Activated T-cell treated with anti-CD3 and anti-CD28 coated beads, Interleukin-2, amount 50 U/mL, for 4 hours (primary cell): Measurements from ENCODE around the gene SPATA31A6. TPM values are rescaled to one million over a fixed set of nuclear protein-coding genes. Genes with fewer than 3 reads are reported as not detected.
"Not testable (repeated sequence)": the region's sequence is repeated elsewhere in the genome, so short reads cannot be mapped to it uniquely, and the experiment has no call there.

ENCODE experiments used
- ATAC-seq, 2 donors: fragments of 200-7000 bp; cut with Tn5 transposase; one replicate each; pipeline ENCODE4 v1.10.0; 2021
- DNase-seq: peaks from one replicate; pipeline ENCODE4 v3.0.0-alpha.2; 2020
- H3K27me3 Mint-ChIP-seq: one replicate; pipeline ENCODE4 v1.8.0; 2021; ENCODE audit warnings: low read depth, mixed read lengths
- H3K36me3 Mint-ChIP-seq: one replicate; pipeline ENCODE4 v1.8.0; 2022; ENCODE audit warnings: mixed read lengths; ENCODE audit not compliant: insufficient read depth
- H3K4me1 Mint-ChIP-seq: one replicate; pipeline ENCODE4 v1.8.0; 2021; ENCODE audit warnings: low read depth, mixed read lengths
- H3K4me3 Mint-ChIP-seq: one replicate; pipeline ENCODE4 v1.8.0; 2021; ENCODE audit warnings: mild to moderate bottlenecking, moderate library complexity, mixed read lengths
- H3K9me3 Mint-ChIP-seq: one replicate; pipeline ENCODE4 v1.8.0; 2021; ENCODE audit warnings: mixed read lengths
- total RNA-seq, 3 donors: library from RNA; stranded (reverse); gene quantifications; one replicate each; pipeline ENCODE4 v1.2.1, GENCODE V29; 2021

Gene SPATA31A6
- not detected for total RNA-seq

DNA sequence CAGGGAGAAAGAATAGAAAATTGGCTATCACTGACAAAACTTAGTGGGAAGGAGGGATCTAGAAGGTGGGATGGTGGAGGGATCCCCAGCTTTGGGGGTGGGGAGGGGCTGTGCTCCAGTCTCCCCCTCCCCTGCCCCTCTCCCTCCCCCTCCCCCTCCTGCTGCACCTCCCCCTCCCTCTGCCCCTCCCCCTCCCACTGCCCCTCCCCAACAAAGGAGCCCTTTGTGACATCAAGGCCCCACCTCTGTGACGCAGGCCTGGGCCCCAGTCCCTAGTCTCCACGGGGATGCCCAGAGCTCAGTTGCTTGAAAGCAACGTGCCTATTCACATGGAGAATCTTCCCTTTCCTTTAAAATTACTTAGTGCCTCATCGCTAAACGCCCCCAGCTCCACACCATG, at the start of gene SPATA31A6:
SPATA31A6 (plus strand) TSS at position 301 of the 400 bp plus-strand sequence; CDS start at position 330, 29 bp downstream.
- H3K4me3 Mint-ChIP-seq, H3K27me3 Mint-ChIP-seq, DNase-seq, H3K36me3 Mint-ChIP-seq, ATAC-seq, H3K4me1 Mint-ChIP-seq, H3K9me3 Mint-ChIP-seq: not testable (repeated sequence)

DNA sequence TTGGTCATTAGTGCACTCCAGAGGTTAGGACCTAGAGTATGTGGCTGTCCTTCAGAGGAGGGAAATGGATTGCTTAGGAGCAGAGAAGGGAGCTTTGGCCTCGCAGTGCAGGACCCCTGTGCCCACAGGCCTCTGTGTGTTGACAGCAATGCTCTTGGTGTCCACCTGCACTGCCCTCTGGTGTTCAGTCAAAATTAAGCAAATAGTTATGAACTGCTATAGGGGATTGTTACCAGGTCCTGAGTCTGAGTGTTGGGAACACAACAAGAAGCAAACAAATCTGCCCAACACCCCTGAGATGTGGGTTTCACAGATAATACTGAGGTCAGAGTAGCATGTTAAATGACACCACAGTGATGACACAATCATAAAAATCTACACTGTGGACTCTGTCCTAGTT, 23.2 kb upstream of the SPATA31A6 start:
- H3K9me3 Mint-ChIP-seq, H3K27me3 Mint-ChIP-seq, H3K4me3 Mint-ChIP-seq, H3K4me1 Mint-ChIP-seq, ATAC-seq, H3K36me3 Mint-ChIP-seq, DNase-seq: not testable (repeated sequence)

DNA sequence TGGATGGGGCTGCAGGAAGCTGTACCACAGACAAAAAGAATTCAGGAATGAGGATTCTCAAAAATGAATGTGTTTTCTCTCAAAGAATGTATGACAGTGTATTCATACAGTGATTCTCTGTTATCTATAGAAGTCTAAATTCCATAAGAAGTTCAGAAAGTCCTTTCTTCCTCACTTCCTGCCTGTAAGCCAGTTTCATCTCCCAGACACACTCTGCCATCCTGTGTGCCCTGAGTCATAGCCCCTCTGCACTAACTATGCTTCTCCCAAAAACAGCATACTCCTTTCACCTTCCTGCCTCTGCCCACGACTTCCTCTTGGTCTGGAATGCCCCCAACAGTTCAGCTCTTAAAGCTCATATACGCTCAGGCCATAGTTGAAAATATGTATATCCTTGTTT, 36.4 kb downstream of the SPATA31A6 start:
- H3K9me3 Mint-ChIP-seq, H3K27me3 Mint-ChIP-seq, ATAC-seq: not testable (repeated sequence)

DNA sequence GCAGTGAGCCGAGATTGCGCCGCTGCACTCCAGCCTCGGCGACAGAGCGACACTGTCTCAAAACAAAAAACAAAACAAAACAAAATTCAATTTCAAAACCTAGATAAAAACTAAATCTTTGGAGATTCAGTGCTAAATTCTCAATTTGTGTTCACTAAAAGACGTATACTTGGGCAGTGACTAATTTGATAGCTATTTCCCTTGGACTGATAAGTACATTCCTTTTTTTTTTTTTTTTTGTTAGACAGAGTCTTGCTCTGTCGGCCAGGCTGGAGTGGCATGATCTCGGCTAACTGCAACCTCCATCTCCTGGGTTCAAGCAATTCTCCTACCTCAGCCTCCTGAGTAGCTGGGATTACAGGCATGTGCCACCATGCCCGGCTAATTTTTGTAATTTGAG, 39.8 kb downstream of the SPATA31A6 start:
- H3K4me1 Mint-ChIP-seq, H3K9me3 Mint-ChIP-seq, H3K27me3 Mint-ChIP-seq, ATAC-seq, DNase-seq, H3K4me3 Mint-ChIP-seq, H3K36me3 Mint-ChIP-seq: not testable (repeated sequence)

More for the DNA sequence above, 36.4 kb downstream of the SPATA31A6 start:
- H3K4me1 Mint-ChIP-seq, H3K36me3 Mint-ChIP-seq, DNase-seq, H3K4me3 Mint-ChIP-seq: not testable (repeated sequence)

DNA sequence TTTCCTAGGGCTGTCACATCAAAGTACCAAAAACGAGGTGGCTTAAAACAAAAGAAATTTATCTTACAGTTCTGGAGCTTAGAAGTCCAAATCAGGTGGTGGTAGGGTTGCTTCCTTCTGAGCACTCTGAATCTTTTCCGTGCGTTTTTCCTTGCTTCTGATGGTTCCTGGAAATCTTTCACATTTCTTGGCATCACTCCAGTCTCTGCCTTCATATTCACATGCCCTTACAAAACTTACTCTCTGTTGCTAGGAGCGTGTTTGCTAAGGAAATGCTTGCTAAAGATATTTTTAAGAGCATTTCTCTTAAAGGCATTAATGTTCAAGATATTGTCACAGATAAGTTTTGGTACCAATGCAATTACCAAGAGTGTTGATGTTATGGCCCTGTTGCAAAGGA, 49.6 kb downstream of the SPATA31A6 start:
- DNase-seq, H3K27me3 Mint-ChIP-seq, H3K4me1 Mint-ChIP-seq, H3K9me3 Mint-ChIP-seq, H3K36me3 Mint-ChIP-seq, ATAC-seq, H3K4me3 Mint-ChIP-seq: not testable (repeated sequence)

DNA sequence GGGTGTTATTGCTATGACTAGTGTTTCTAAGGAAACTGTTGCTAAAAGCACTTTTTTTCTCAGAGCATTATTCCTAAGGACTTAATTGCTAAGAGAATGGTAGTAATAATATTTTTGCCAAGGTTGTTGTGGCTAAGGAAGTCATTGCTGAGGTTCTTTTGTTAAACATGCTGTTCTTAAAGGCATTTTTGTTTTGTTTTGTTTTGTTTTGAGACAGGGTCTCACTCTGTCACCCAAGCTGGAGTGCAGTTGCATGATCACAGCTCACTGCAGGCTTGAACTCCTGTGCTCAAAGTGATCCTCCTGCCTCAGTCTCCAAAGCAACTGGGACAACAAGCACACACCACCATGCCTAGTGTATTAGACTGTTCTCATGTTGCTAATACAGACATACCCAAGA, 51.2 kb downstream of the SPATA31A6 start:
- DNase-seq, H3K4me3 Mint-ChIP-seq, H3K27me3 Mint-ChIP-seq, H3K36me3 Mint-ChIP-seq, ATAC-seq, H3K9me3 Mint-ChIP-seq, H3K4me1 Mint-ChIP-seq: not testable (repeated sequence)

DNA sequence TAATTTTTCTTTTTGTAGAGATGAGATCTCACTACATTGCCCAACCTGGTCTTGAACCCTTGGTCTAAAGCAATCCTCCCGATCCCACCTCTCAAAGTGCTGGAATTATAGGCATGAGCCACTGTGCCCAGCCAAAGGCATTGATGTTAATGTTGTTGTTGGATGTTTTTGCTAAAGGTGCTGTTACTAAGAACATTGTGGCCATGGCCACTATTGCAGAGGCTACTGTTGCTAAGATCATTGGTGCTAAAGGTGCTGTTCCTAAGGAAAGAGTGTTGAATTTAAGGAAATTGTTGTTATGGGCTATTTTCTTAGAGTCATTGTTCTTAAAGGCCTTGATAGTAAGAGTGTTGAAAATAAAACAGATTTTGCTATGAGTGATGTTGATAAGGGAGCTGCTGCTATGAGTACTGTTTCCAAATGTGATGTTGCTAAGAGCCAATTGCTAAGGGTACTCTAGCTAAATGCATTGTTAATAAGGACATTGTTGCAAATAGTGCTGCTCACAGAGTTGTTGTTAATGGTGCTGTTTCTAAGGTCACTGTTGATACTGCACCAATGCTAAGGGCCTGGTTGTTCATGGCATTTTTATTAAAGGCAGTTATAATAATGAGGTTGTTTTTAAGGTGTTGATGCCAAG, 52.0 kb downstream of the SPATA31A6 start:
- H3K9me3 Mint-ChIP-seq: not testable (repeated sequence)

DNA sequence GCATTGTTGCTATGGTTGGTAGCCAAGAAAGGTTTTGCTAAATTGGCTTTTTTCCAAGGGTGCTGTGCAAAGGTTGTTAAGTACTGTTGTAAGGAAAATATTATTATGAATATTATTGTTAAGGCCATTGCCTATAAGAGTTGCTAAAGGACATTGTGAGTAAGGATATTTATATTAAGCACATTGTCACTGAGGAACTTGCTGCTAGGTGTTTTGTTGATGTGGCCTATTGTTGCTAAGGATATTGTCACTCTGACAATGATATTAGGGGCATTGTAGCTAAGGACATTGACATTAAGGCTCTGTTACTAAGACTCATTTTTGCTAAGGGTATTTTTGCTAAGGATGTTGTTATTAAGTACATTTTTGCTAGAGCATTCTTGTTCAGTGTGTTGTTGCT, 52.6 kb downstream of the SPATA31A6 start:
- H3K4me1 Mint-ChIP-seq, H3K27me3 Mint-ChIP-seq, H3K9me3 Mint-ChIP-seq, DNase-seq, H3K4me3 Mint-ChIP-seq, H3K36me3 Mint-ChIP-seq, ATAC-seq: not testable (repeated sequence)

More for the DNA sequence above, 52.0 kb downstream of the SPATA31A6 start:
- not testable (repeated sequence) for DNase-seq, ATAC-seq, H3K27me3 Mint-ChIP-seq, H3K4me1 Mint-ChIP-seq, H3K36me3 Mint-ChIP-seq, H3K4me3 Mint-ChIP-seq

DNA sequence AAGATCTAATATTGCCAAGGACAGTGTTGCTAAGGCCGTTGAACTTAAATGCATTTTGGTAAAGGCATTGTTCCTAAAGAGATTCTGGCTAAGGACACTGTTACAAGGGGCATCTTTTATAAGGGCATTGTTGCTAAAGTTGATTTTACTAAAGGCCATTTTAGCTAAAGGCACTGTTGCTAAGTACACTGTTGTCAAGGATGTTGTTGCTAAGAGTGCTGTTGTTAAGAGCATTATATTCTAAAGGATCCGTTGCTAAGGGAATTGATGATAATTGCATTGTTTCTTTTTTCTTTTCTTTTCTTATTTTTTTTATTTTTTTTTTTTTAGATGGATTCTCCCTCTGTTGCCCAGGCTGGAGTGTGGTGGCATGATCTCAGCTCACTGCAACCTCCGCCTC, 53.9 kb downstream of the SPATA31A6 start:
- H3K4me1 Mint-ChIP-seq, H3K36me3 Mint-ChIP-seq, H3K27me3 Mint-ChIP-seq, H3K9me3 Mint-ChIP-seq, H3K4me3 Mint-ChIP-seq, DNase-seq, ATAC-seq: not testable (repeated sequence)

DNA sequence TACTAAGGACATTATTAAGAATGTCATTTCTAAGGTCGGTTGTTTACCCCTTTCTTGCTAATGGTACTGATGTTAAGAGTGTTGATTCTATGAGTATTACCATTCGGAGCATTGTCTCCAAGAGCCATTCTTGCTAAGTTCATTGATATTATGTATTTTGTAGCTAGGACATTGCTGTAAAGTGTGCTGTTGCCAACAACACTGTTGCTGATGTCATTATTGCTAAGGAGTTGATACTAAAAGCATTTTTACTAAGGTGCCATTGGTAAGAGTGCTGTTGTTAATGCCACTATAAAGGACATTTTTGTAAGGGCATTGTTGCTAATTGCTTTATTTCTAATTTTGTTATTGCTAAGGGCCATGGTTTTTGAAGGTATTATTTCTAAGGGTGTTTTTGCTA, 55.4 kb downstream of the SPATA31A6 start:
- ATAC-seq, H3K27me3 Mint-ChIP-seq, H3K4me1 Mint-ChIP-seq, H3K4me3 Mint-ChIP-seq, DNase-seq, H3K9me3 Mint-ChIP-seq, H3K36me3 Mint-ChIP-seq: not testable (repeated sequence)

Other genes starting within 250 kb of the SPATA31A6 start
- under 1 TPM in 1 of 3 donors, not detected in 2; 0.11 TPM for gene CNTNAP3B, start 54.2 kb upstream of the SPATA31A6 start, total RNA-seq